Measurements from ENCODE around the gene CMSS1.

CMSS1 gene

DNA sequence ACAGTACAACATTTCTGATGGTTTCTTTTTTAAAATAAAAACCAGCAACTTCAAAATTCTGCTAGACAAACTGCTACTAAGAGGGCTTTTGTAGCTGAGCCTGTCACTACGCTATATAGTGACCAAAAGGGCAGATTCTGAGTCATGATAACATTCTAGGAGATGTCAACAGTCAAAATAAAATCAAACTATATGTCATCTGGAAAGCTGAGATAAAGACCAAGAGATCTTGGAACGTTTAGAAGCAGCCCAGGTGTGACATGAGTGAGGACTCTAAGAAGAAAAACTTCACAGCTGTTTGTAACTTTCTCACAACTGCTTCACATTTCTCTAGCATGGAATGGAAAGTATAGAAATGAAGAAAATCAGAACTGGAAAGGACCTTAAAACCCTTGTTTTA lies 212.0 kb downstream of the CMSS1 start:
- H3K27ac ChIP-seq, result no peak overlapping the region
- TF ChIP-seq, protein P1, sequence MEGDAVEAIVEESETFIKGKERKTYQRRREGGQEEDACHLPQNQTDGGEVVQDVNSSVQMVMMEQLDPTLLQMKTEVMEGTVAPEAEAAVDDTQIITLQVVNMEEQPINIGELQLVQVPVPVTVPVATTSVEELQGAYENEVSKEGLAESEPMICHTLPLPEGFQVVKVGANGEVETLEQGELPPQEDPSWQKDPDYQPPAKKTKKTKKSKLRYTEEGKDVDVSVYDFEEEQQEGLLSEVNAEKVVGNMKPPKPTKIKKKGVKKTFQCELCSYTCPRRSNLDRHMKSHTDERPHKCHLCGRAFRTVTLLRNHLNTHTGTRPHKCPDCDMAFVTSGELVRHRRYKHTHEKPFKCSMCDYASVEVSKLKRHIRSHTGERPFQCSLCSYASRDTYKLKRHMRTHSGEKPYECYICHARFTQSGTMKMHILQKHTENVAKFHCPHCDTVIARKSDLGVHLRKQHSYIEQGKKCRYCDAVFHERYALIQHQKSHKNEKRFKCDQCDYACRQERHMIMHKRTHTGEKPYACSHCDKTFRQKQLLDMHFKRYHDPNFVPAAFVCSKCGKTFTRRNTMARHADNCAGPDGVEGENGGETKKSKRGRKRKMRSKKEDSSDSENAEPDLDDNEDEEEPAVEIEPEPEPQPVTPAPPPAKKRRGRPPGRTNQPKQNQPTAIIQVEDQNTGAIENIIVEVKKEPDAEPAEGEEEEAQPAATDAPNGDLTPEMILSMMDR (conservative IDR thresholded peaks at IDR 0.05), result no peak

DNA sequence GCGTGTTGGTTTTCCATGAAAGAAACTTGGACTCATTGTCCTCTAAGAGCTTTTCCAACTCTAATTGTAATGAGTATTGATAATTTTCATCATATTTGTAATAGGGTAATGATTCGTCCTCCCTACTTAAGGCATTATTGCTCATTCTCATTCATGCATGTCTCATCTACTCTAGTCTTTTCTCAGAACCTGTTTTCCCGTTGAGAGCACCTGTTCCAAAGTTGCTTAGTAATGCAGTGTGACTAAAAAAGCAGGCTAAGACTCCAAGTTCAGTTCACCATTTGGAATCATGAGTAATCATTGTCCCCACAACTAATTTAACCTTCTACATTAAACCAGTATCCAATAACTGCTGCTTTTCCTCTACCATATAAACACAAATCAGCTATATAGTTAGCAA lies 212.7 kb downstream of the CMSS1 start:
- TF ChIP-seq, protein P1 (conservative IDR thresholded peaks at IDR 0.05), result no peak
- H3K27ac ChIP-seq, result no peak overlapping the region

DNA sequence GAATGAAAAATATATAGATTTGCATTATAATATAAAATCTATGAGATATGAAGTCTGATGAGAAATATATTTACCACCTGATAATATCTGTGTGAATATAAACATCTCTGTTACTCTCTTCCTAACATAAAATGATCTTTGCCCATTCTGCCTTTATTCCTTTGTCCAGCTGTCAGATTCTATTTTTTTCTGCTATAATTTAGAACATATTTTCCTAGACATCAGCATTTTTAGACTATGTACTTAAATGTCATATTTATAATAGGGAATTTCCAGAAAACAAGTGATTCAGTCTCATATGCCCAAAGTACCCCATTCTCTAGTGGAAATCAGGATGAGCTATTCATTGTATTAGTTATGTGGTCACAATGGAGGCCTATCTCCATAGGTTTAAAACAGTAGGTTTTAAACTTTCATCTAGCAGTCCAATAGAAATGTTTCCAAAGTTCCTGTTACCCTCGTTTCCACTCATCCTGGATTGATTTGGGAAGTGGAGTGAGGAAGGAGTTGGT lies 213.3 kb downstream of the CMSS1 start:
- no peak overlapping the region for H3K27ac ChIP-seq
- TF ChIP-seq, protein P1 (conservative IDR thresholded peaks at IDR 0.05), result no peak

DNA sequence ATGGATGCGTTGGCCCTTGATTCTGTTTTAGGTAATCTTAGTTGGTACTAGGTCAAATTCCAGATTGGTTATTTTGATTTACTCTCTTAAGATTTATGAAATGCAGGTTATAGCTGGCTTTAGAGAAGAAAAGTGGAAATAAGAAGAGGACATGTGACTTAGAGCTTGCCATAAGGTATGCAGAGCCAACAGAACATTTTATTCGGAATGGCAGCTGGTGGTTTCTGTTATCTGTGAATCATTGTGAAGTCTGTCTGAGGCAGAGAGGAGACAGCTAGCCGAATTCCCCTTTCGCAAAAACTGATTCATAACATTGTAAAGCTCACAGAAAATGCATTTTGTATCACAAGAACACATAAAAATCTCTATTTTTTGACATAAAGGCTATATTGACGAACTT lies 214.6 kb downstream of the CMSS1 start:
- no peak overlapping the region for H3K27ac ChIP-seq
- TF ChIP-seq, protein P1 (conservative IDR thresholded peaks at IDR 0.05), result no peak

DNA sequence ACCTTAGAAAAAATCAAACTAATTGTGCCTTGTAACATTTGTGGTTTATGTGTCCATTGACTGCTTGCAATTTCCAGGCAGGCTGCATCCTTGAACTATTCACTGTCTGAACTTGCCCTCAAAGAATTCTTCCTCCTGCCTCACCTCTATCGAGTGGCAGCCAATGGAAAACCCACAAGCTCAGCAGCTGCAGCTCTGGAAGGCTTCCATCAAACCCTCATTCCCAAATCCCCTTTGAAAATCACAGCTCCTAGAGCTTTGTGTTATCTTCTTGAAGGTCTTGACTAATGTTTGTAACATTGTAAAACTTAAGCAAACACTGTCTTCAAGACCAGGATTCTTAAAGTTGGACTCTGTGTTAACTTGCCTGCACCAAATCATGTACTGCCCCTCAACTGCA lies 215.5 kb downstream of the CMSS1 start:
- TF ChIP-seq, protein P1 (conservative IDR thresholded peaks at IDR 0.05), result no peak
- no peak overlapping the region for H3K27ac ChIP-seq

DNA sequence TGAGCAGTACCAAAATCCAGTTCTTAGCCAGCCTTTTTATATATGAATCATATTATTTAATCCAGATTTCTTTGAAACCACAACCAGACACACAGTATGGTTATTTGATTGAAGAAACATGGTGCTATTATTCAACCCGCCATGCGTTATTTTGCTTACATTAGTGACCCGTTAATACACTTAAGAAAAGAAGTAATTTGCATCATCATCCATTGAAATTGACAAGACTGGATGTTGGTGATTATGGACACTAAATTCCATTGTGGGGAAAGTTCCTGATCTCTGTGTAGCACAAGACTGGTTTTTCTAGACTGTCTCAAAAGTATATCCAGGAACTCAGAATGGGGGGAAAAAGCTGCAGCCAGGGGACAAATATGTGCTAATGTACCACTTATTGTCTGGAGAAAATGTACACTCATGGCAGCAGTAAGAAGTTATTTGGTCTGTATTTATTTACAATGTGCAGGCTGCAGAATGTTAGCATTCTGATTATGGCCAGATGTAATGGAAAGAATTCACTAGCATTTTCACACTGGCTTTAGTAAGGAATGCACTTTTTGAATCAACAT lies 216.3 kb downstream of the CMSS1 start:
- TF ChIP-seq, protein P1 (conservative IDR thresholded peaks at IDR 0.05), result no peak
- H3K27ac ChIP-seq, result no peak overlapping the region

DNA sequence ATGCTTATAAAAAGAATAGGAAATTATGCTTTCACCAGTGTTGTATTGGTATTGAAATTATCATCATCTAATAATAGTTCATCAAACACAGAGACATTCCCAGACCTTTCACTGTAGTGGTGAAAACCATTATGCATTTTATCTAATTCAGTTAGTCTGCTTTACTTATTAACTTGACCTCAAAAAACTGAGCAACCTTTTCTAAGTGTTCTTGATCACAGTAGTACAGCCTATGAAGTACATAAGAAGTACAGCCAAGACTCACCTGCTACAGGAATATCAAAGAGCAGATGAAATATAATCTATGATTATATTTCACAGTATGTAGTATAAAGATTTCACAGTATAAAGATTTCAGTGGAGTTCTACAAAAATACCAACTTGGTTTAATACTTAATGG lies 221.4 kb downstream of the CMSS1 start:
- TF ChIP-seq, protein P1 (conservative IDR thresholded peaks at IDR 0.05), result no peak
- no peak overlapping the region for H3K27ac ChIP-seq
